ENCODE data around the gene RGP1. TPM values are rescaled to one million over a fixed set of nuclear protein-coding genes. Genes with fewer than 3 reads are reported as not detected.

Gene RGP1
- total RNA-seq, 1 experiment from 2014 or later = 22.1 TPM

GRCh38 chr9:35801328-35802128, 52.4 kb downstream of the RGP1 start:
- DNase-seq (ENCODE audit: low read depth) = no peak

- no peak for DNase-seq (ENCODE audit: low read depth)
Measured at GRCh38 chr9:35806101-35806500, 57.0 kb downstream of the RGP1 start.

Small RNA genes lying within 50 kb of the gene (small RNA-seq; reads per million reads assigned to genes)
- not detected for gene MIR6853

Other genes starting within 250 kb of the RGP1 start
- gene TESK1, start 144.0 kb upstream of the RGP1 start, total RNA-seq (2014; rRNA removed; shearing (Covaris generic)) = 5.4 and 9.2 TPM in 2 replicates
- gene CD72, start 130.9 kb upstream of the RGP1 start, total RNA-seq (2014; rRNA removed; shearing (Covaris generic)) = 0.27 TPM in 1 of 2 replicates, not detected in the other
- gene SIT1, start 98.4 kb upstream of the RGP1 start, total RNA-seq (2014; rRNA removed; shearing (Covaris generic)) = not detected in 2 replicates
- 6,816 and 22,210 TPM in 2 replicates for gene RMRP, start 91.3 kb upstream of the RGP1 start, total RNA-seq (2014; rRNA removed; shearing (Covaris generic))
- gene CCDC107, start 91.0 kb upstream of the RGP1 start, total RNA-seq (2014; rRNA removed; shearing (Covaris generic)) = 9.2 and 9.3 TPM in 2 replicates
- 5.3 and 8.9 TPM in 2 replicates for gene ARHGEF39, start 84.1 kb upstream of the RGP1 start, total RNA-seq (2014; rRNA removed; shearing (Covaris generic))
- gene CA9, start 75.4 kb upstream of the RGP1 start, total RNA-seq (2014; rRNA removed; shearing (Covaris generic)) = 0.33 and 0.55 TPM in 2 replicates
- gene TPM2, start 59.4 kb upstream of the RGP1 start, total RNA-seq (2014; rRNA removed; shearing (Covaris generic)) = 405 and 411 TPM in 2 replicates
- 165 and 198 TPM in 2 replicates for gene TLN1, start 17.1 kb upstream of the RGP1 start, total RNA-seq (2014; rRNA removed; shearing (Covaris generic))
- 42.1 and 44.1 TPM in 2 replicates for gene CREB3, start 16.6 kb upstream of the RGP1 start, total RNA-seq (2014; rRNA removed; shearing (Covaris generic))
- gene GBA2, start 59 bp upstream of the RGP1 start, total RNA-seq (2014; rRNA removed; shearing (Covaris generic)) = 39.2 and 41.6 TPM in 2 replicates
- gene MSMP, start 5.0 kb downstream of the RGP1 start, total RNA-seq (2014; rRNA removed; shearing (Covaris generic)) = not detected in 2 replicates
- 6.9 and 8.6 TPM in 2 replicates for gene NPR2, start 42.3 kb downstream of the RGP1 start, total RNA-seq (2014; rRNA removed; shearing (Covaris generic))
- 0.26 and 1.0 TPM in 2 replicates for gene SPAG8, start 63.0 kb downstream of the RGP1 start, total RNA-seq (2014; rRNA removed; shearing (Covaris generic))
- gene HINT2, start 65.8 kb downstream of the RGP1 start, total RNA-seq (2014; rRNA removed; shearing (Covaris generic)) = 72.7 and 81.8 TPM in 2 replicates
- not detected in 2 replicates for gene FAM221B, start 79.4 kb downstream of the RGP1 start, total RNA-seq (2014; rRNA removed; shearing (Covaris generic))
- gene TMEM8B, start 79.9 kb downstream of the RGP1 start, total RNA-seq (2014; rRNA removed; shearing (Covaris generic)) = 0.20 and 0.95 TPM in 2 replicates
- gene OR13J1, start 121.1 kb downstream of the RGP1 start, total RNA-seq (2014; rRNA removed; shearing (Covaris generic)) = not detected in 2 replicates
- 2.4 and 3.2 TPM in 2 replicates for gene HRCT1, start 156.9 kb downstream of the RGP1 start, total RNA-seq (2014; rRNA removed; shearing (Covaris generic))
- gene SPAAR, start 160.2 kb downstream of the RGP1 start, total RNA-seq (2014; rRNA removed; shearing (Covaris generic)) = 0.05 and 0.23 TPM in 2 replicates
- gene OR2S2, start 208.9 kb downstream of the RGP1 start, total RNA-seq (2014; rRNA removed; shearing (Covaris generic)) = 0.32 TPM in 1 of 2 replicates, not detected in the other